HCT116 (cell line): ENCODE data around the gene UBE2V1. TPM values are rescaled to one million over a fixed set of nuclear protein-coding genes. Genes with fewer than 3 reads are reported as not detected.

ENCODE experiments used
- ATAC-seq: fragments of 200-7000 bp; cut with Tn5 transposase; 2 replicates; pipeline ENCODE4 v1.9.1; 2020; ENCODE audit warnings: mild to moderate bottlenecking, moderate library complexity
- BruUV-seq: library from RNA; stranded (reverse); fragments of 400-500 nt; replicated peaks from 2 replicates; lab custom pipeline; 2021; lab: Mats Ljungman, UMichigan
- CTCF ChIA-PET: fragments of 300-600 bp; sonication (Branson Sonifier 250); formaldehyde crosslinking; loops from one replicate; lab custom pipeline; 2021; ENCODE audit warnings: antibody characterized with exemption; lab: Charles Lee
- POLR2A ChIA-PET: fragments of 300-600, 350-600 bp; sonication (Branson Sonifier 250); formaldehyde crosslinking; loops from one replicate; lab custom pipeline; 2021; ENCODE audit warnings: antibody characterized with exemption; lab: Charles Lee
- RAD21 ChIA-PET, 2 experiments: fragments of 300-600 bp; sonication (Branson Sonifier 250); formaldehyde crosslinking; loops; one replicate each; lab custom pipeline; 2023; ENCODE audit warnings: low total read pairs in 2 of 2; ENCODE audit not compliant: uncharacterized antibody in 2 of 2, unreplicated experiment in 2 of 2, low non-redundant PET in 1 of 2; lab: Charles Lee
- DNase-seq: peaks from one replicate; pipeline ENCODE4 v3.0.0-alpha.2; 2010; ENCODE audit warnings: low read depth, low spot score
- H2AFZ ChIP-seq: fragments of 200-600 bp; shearing (Covaris generic), sonication (generic); 2 replicates; pipeline ENCODE4 v1.6.1; 2017; ENCODE audit warnings: low read depth, mixed run types, mixed read lengths, antibody characterized with exemption, low read length; ENCODE audit not compliant: poor library complexity, severe bottlenecking
- H3K27ac ChIP-seq: 2 replicates; pipeline ENCODE4 v1.5.1; 2012; ENCODE audit warnings: low read depth, low read length
- H3K27me3 ChIP-seq: fragments of 200-600 bp; sonication (generic); 2 replicates; pipeline ENCODE4 v1.6.1; 2016; ENCODE audit warnings: mixed run types, low read length, mixed read lengths; ENCODE audit not compliant: insufficient read depth
- H3K36me3 ChIP-seq, 2 experiments: fragments of 200-500 bp in 1 of 2; fragments of 200-600 bp in 1 of 2; sonication (Bioruptor generic) in 1 of 2; sonication (generic) in 1 of 2; 2 replicates each; pipeline versions ENCODE4 v1.5.1 to v1.6.1; 2014 to 2016; ENCODE audit warnings: low read length in 2 of 2, inconsistent platforms in 1 of 2, mixed read lengths in 1 of 2, mixed run types in 1 of 2; ENCODE audit not compliant: insufficient read depth in 2 of 2, control insufficient read depth in 1 of 2
- H3K4me1 ChIP-seq, 2 experiments: fragments of 200-600 bp in 1 of 2; sonication (generic) in 1 of 2; 2 replicates each; pipeline versions ENCODE4 v1.5.1 to v1.6.1; 2012 to 2017; ENCODE audit warnings: low read length in 2 of 2, inconsistent platforms in 1 of 2, mild to moderate bottlenecking in 1 of 2, mixed read lengths in 1 of 2, mixed run types in 1 of 2, moderate library complexity in 1 of 2; ENCODE audit not compliant: insufficient read depth in 2 of 2, control insufficient read depth in 1 of 2
- H3K4me2 ChIP-seq: fragments of 200-600 bp; sonication (generic); 2 replicates; pipeline ENCODE4 v1.6.1; 2017; ENCODE audit warnings: mixed run types, low read length, mixed read lengths
- H3K4me3 ChIP-seq, 2 experiments: fragments of 200-600 bp in 1 of 2; sonication (generic) in 1 of 2; replicated peaks in 1 of 2; 2 replicates each; pipeline ENCODE4 v1.5.1; 2011 to 2016; ENCODE audit warnings: low read length in 2 of 2, control low read depth in 1 of 2, low read depth in 1 of 2, mild to moderate bottlenecking in 1 of 2, mixed read lengths in 1 of 2, mixed run types in 1 of 2
- H3K79me2 ChIP-seq: fragments of 200-600 bp; sonication (generic); 2 replicates; pipeline ENCODE4 v1.6.1; 2017; ENCODE audit warnings: mild to moderate bottlenecking, mixed run types, low read length, moderate library complexity, mixed read lengths; ENCODE audit not compliant: insufficient read depth
- H3K9ac ChIP-seq: fragments of 200-600 bp; sonication (generic); 2 replicates; pipeline ENCODE4 v1.6.1; 2016; ENCODE audit warnings: low read length, mixed read lengths
- H3K9me2 ChIP-seq: fragments of 200-600 bp; sonication (generic), shearing (Covaris generic); 2 replicates; pipeline ENCODE4 v1.6.1; 2017; ENCODE audit warnings: mixed run types, mild to moderate bottlenecking, moderate library complexity; ENCODE audit not compliant: insufficient read depth
- H3K9me3 ChIP-seq, 2 experiments: fragments of 200-500 bp in 1 of 2; fragments of 200-600 bp in 1 of 2; sonication (Bioruptor generic) in 1 of 2; sonication (generic) in 1 of 2; 2 replicates each; pipeline ENCODE4 v1.6.1; 2014 to 2017; ENCODE audit warnings: low read length in 2 of 2, mixed read lengths in 2 of 2, inconsistent platforms in 1 of 2, low read depth in 1 of 2, mild to moderate bottlenecking in 1 of 2, mixed run types in 1 of 2, moderate library complexity in 1 of 2; ENCODE audit not compliant: control insufficient read depth in 1 of 2, insufficient read depth in 1 of 2
- H4K20me1 ChIP-seq: fragments of 200-600 bp; sonication (generic), shearing (Covaris generic); 2 replicates; pipeline ENCODE4 v1.6.1; 2017; ENCODE audit warnings: mixed run types, mild to moderate bottlenecking, moderate library complexity; ENCODE audit not compliant: insufficient read depth
- FOSL1 ChIP-seq: IDR thresholded peaks from 2 replicates; pipeline ENCODE4 v1.6.1; 2012; ENCODE audit warnings: low read depth
- JUND ChIP-seq: IDR thresholded peaks from 2 replicates; pipeline ENCODE4 v1.6.1; 2012
- MAX ChIP-seq: IDR thresholded peaks from 2 replicates; pipeline ENCODE4 v1.6.1; 2012
- POLR2A ChIP-seq: IDR thresholded peaks from 2 replicates; pipeline ENCODE4 v1.7.0; 2011; ENCODE audit warnings: borderline replicate concordance; ENCODE audit not compliant: insufficient read depth, insufficient read length; ENCODE audit errors: extremely low read depth
- POLR2AphosphoS5 ChIP-seq: IDR thresholded peaks from 2 replicates; pipeline ENCODE4 v1.6.1; 2011; ENCODE audit warnings: mild to moderate bottlenecking, low read depth, low read length, moderate library complexity
- RAD21 ChIP-seq: IDR thresholded peaks from 2 replicates; pipeline ENCODE4 v1.6.1; 2012; ENCODE audit warnings: low read depth, mild to moderate bottlenecking
- ZBTB33 ChIP-seq: IDR thresholded peaks from 2 replicates; pipeline ENCODE4 v1.6.1; 2011; ENCODE audit warnings: mild to moderate bottlenecking, low read length, moderate library complexity; ENCODE audit not compliant: insufficient replicate concordance; ENCODE audit errors: extremely low read depth
- ZNF274 ChIP-seq: fragments of 200-500 bp; sonication (Bioruptor generic); IDR thresholded peaks from 2 replicates; pipeline ENCODE4 v1.6.1; 2014; ENCODE audit warnings: mild to moderate bottlenecking, low read depth, low read length, inconsistent platforms
- intact Hi-C: fragments of 100-400 bp; cut with micrococcal nuclease; formaldehyde crosslinking; loops from 2 replicates; pipeline ENCODE4 v1.10.0; 2022
- total RNA-seq: library from RNA; stranded (reverse); gene quantifications from one replicate; pipeline ENCODE4 v1.2.1, GENCODE V29; 2021; ENCODE audit not compliant: unreplicated experiment
- TF ChIP-seq, protein P1 (sequence below): IDR thresholded peaks from 2 replicates; pipeline ENCODE4 v1.6.1; 2012

The UBE2V1 gene
- total RNA-seq, 1 experiment from 2014 or later = 114 TPM

- Histone ChIP-seq H3K9me2 (no peaks in the 10 kb centered on the region), H3K4me1 (peaks cover 3 to 14% of the 10 kb centered on the region in 2 experiments; a peak in 3 of 4 replicates), H3K9ac (no peak overlapping the region), H3K4me2 (no peak overlapping the region), H3K9me3 (no peaks in the 10 kb centered on the region), H2AFZ (no peak overlapping the region), H3K27me3 (no peaks in the 10 kb centered on the region), H3K79me2 (no peaks in the 10 kb centered on the region), H3K27ac (no peak overlapping the region), H3K4me3 (no peak overlapping the region), H3K36me3 (no peaks in the 10 kb centered on the region), H4K20me1 (no peaks in the 10 kb centered on the region)
- ATAC-seq (no peak), DNase-seq (no peak)
- intact Hi-C loops = no loop called here
- ChIA-PET RAD21 (interaction anchor here in 1 of 2 experiments (0.7 to 1.4 kb wide), 2 partner anchors 88 to 254 kb away, joined by 3 read pairs; no protein-coding TSS in a partner anchor), CTCF (no interaction called here), POLR2A (no interaction called here)
- BruUV-seq = no TSS peak
- no peak for TF ChIP-seq JUND
- TF ChIP-seq ZNF274 = no peak
- TF ChIP-seq FOSL1 = no peak
- TF ChIP-seq ZBTB33 = no peak
- no peak for TF ChIP-seq POLR2AphosphoS5
- TF ChIP-seq, protein P1, sequence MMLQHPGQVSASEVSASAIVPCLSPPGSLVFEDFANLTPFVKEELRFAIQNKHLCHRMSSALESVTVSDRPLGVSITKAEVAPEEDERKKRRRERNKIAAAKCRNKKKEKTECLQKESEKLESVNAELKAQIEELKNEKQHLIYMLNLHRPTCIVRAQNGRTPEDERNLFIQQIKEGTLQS = no peak
- no peak for TF ChIP-seq MAX
- TF ChIP-seq RAD21 = no peak
- no peak for TF ChIP-seq POLR2A
These were observed 45.9 kb downstream of the UBE2V1 start for GRCh38 chr20:50067018-50067417.
